ENCODE results near the gene SORCS2. TPM values are rescaled to one million over a fixed set of nuclear protein-coding genes. Genes with fewer than 3 reads are reported as not detected.

SORCS2 gene
- total RNA-seq, 4 donors from 2014 or later = 0.48 to 1.8 (median 0.68) TPM; not detected in 1

- 75% methylated on average over 12 of the region's 13 CpGs; no CpG with 5 or more reads in 1 of the 2 donors for WGBS, 2 donors (ENCODE audit: low coverage in 1 of 2)
- Histone ChIP-seq H3K36me3 (no peaks in the 10 kb centered on the region), H3K4me3 (no peak overlapping the region), H3K27ac (no peak overlapping the region), H3K9me3 (no peaks in the 10 kb centered on the region), H3K27me3 (no peaks in the 10 kb centered on the region), H3K4me1 (no peaks in the 10 kb centered on the region)
- TF ChIP-seq POLR2A (IDR thresholded peaks at IDR 0.05) (no peak), EP300 (IDR thresholded peaks at IDR 0.05; ENCODE audit: low read depth) (no peak), POLR2AphosphoS5 (IDR thresholded peaks at IDR 0.05) (no peak)
- TF ChIP-seq, protein P1, sequence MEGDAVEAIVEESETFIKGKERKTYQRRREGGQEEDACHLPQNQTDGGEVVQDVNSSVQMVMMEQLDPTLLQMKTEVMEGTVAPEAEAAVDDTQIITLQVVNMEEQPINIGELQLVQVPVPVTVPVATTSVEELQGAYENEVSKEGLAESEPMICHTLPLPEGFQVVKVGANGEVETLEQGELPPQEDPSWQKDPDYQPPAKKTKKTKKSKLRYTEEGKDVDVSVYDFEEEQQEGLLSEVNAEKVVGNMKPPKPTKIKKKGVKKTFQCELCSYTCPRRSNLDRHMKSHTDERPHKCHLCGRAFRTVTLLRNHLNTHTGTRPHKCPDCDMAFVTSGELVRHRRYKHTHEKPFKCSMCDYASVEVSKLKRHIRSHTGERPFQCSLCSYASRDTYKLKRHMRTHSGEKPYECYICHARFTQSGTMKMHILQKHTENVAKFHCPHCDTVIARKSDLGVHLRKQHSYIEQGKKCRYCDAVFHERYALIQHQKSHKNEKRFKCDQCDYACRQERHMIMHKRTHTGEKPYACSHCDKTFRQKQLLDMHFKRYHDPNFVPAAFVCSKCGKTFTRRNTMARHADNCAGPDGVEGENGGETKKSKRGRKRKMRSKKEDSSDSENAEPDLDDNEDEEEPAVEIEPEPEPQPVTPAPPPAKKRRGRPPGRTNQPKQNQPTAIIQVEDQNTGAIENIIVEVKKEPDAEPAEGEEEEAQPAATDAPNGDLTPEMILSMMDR (IDR thresholded peaks at IDR 0.05) = no peak
- no peak for DNase-seq
- intact Hi-C loops (cut with DNase I; ENCODE audit: low total_unique reads) = no loop called here
- in situ Hi-C loops (cut with MboI; ENCODE audit: low pct_ligation_motif_present in 1 of 4, low pct_unique_long_range_greater_than_20kb in 1 of 4, low sequenced_read_pairs in 3 of 4) = no loop called here
Measured at GRCh38 chr4:7661846-7662506, 469.6 kb downstream of the SORCS2 start.

GRCh38 chr4:7662507-7662846 lies 470.1 kb downstream of the SORCS2 start:
- intact Hi-C loops (cut with DNase I; ENCODE audit: low total_unique reads) = no loop called here
- 86 to 96% methylated on average over 1 to 3 of the region's 3 CpGs for WGBS, 2 donors (ENCODE audit: low coverage in 1 of 2)
- Histone ChIP-seq H3K9me3 (no peaks in the 10 kb centered on the region), H3K4me1 (no peaks in the 10 kb centered on the region), H3K27me3 (no peaks in the 10 kb centered on the region), H3K4me3 (no peak overlapping the region), H3K36me3 (no peaks in the 10 kb centered on the region), H3K27ac (no peak overlapping the region)
- in situ Hi-C loops (cut with MboI; ENCODE audit: low pct_ligation_motif_present in 1 of 4, low pct_unique_long_range_greater_than_20kb in 1 of 4, low sequenced_read_pairs in 3 of 4) = no loop called here
- no peak for DNase-seq
- TF ChIP-seq EP300 (IDR thresholded peaks at IDR 0.05; ENCODE audit: low read depth) = no peak
- no peak for TF ChIP-seq POLR2A (IDR thresholded peaks at IDR 0.05)
- no peak for TF ChIP-seq POLR2AphosphoS5 (IDR thresholded peaks at IDR 0.05)
- TF ChIP-seq, protein P1 (IDR thresholded peaks at IDR 0.05) = no peak

- no peak for DNase-seq
- in situ Hi-C loops (cut with MboI; ENCODE audit: low pct_ligation_motif_present in 1 of 4, low pct_unique_long_range_greater_than_20kb in 1 of 4, low sequenced_read_pairs in 3 of 4) = no loop called here
- H3K27ac ChIP-seq = no peak overlapping the region
- H3K9me3 ChIP-seq = no peaks in the 10 kb centered on the region
- intact Hi-C loops (cut with DNase I; ENCODE audit: low total_unique reads) = no loop called here
- TF ChIP-seq, protein P1 (IDR thresholded peaks at IDR 0.05) = no peak
- no peak for TF ChIP-seq POLR2AphosphoS5 (IDR thresholded peaks at IDR 0.05)
- 51% methylated on average over 2 of the region's 2 CpGs; no CpG with 5 or more reads in 1 of the 2 donors for WGBS, 2 donors (ENCODE audit: low coverage in 1 of 2)
- no peaks in the 10 kb centered on the region for H3K36me3 ChIP-seq
- no peak overlapping the region for H3K4me3 ChIP-seq
- no peaks in the 10 kb centered on the region for H3K27me3 ChIP-seq
- no peaks in the 10 kb centered on the region for H3K4me1 ChIP-seq
Measured at GRCh38 chr4:7663075-7663541, 470.8 kb downstream of the SORCS2 start.

DNA sequence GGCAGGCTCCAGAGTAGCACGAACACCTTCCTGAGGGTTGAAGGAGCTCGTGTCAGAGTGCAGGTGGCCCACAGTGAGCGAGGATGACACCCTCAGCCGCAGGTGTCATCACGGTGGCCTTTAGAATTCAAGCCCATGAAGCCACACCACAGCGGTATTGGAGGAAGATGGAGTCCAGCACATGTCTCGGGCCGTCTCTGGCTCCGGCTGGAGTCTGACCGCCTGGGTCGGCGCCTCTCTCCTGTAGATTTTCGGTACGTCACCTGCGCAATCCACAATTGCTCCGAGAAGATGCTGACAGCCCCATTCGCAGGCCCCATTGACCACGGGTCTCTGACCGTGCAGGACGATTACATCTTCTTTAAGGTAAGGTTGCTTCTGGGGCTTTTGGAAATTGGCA lies 471.8 kb downstream of the SORCS2 start:
- Histone ChIP-seq H3K4me1 (no peaks in the 10 kb centered on the region), H3K27ac (no peak overlapping the region), H3K36me3 (no peaks in the 10 kb centered on the region), H3K4me3 (no peak overlapping the region), H3K27me3 (no peaks in the 10 kb centered on the region), H3K9me3 (no peaks in the 10 kb centered on the region)
- in situ Hi-C loops (cut with MboI; ENCODE audit: low pct_ligation_motif_present in 1 of 4, low pct_unique_long_range_greater_than_20kb in 1 of 4, low sequenced_read_pairs in 3 of 4) (no loop called here), intact Hi-C loops (cut with DNase I; ENCODE audit: low total_unique reads) (no loop called here)
- WGBS, 2 donors (ENCODE audit: low coverage in 1 of 2) = 88% methylated on average over 20 of the region's 20 CpGs; no CpG with 5 or more reads in 1 of the 2 donors
- DNase-seq = no peak
- TF ChIP-seq EP300 (IDR thresholded peaks at IDR 0.05; ENCODE audit: low read depth) (no peak), POLR2AphosphoS5 (IDR thresholded peaks at IDR 0.05) (no peak), POLR2A (IDR thresholded peaks at IDR 0.05) (no peak)
- TF ChIP-seq, protein P1 (IDR thresholded peaks at IDR 0.05) = no peak
